Ramos (cell line): ENCODE results near the gene ZZZ3.
"Not testable (repeated sequence)": the region's sequence is repeated elsewhere in the genome, so short reads cannot be mapped to it uniquely, and the experiment has no call there.

Experiments used
- in situ Hi-C: fragments of 300-500 bp; cut with MboI; formaldehyde crosslinking; loops from one replicate; pipeline ENCODE4 v1.14.3; 2022; ENCODE audit warnings: low sequenced_read_pairs; ENCODE audit not compliant: unreplicated experiment

The ZZZ3 gene

GRCh38 chr1:77682460-77683159 lies at the start of gene ZZZ3:
ZZZ3 (minus strand) TSS chr1:77682658; CDS start chr1:77633354, 49,304 bp downstream.
- in situ Hi-C loops, result no loop called here

- in situ Hi-C loops, result no loop called here
Observed at GRCh38 chr1:77732090-77732489, 49.6 kb upstream of the ZZZ3 start.

GRCh38 chr1:77725706-77726105 lies 43.2 kb upstream of the ZZZ3 start:
- in situ Hi-C loops, result no loop called here

- in situ Hi-C loops, result no loop called here
Observed at GRCh38 chr1:77718181-77718580, 35.7 kb upstream of the ZZZ3 start.

GRCh38 chr1:77716065-77716464 lies 33.6 kb upstream of the ZZZ3 start:
- in situ Hi-C loops, result no loop called here

GRCh38 chr1:77709727-77710126 lies 27.3 kb upstream of the ZZZ3 start:
- in situ Hi-C loops, result no loop called here

GRCh38 chr1:77706321-77706720 lies 23.9 kb upstream of the ZZZ3 start:
- in situ Hi-C loops, result no loop called here

GRCh38 chr1:77704736-77705135 lies 22.3 kb upstream of the ZZZ3 start:
- in situ Hi-C loops, result no loop called here

GRCh38 chr1:77699673-77700072 lies 17.2 kb upstream of the ZZZ3 start:
- in situ Hi-C loops, result not testable (repeated sequence)

GRCh38 chr1:77697441-77697840 lies 15.0 kb upstream of the ZZZ3 start:
- in situ Hi-C loops, result no loop called here

GRCh38 chr1:77688939-77689338 lies 6.5 kb upstream of the ZZZ3 start:
- in situ Hi-C loops, result no loop called here

- in situ Hi-C loops, result no loop called here
Observed at GRCh38 chr1:77687519-77687906, 5.1 kb upstream of the ZZZ3 start.

GRCh38 chr1:77686796-77687518 lies 4.5 kb upstream of the ZZZ3 start:
- in situ Hi-C loops, result no loop called here

GRCh38 chr1:77683160-77684148 lies 996 bp upstream of the ZZZ3 start:
- in situ Hi-C loops, result no loop called here

GRCh38 chr1:77680173-77680572 lies 2.3 kb downstream of the ZZZ3 start:
- in situ Hi-C loops, result no loop called here

- in situ Hi-C loops, result no loop called here
Observed at GRCh38 chr1:77678660-77679610, 3.5 kb downstream of the ZZZ3 start.

GRCh38 chr1:77674807-77675206 lies 7.7 kb downstream of the ZZZ3 start:
- in situ Hi-C loops, result not testable (repeated sequence)

- in situ Hi-C loops, result no loop called here
Observed at GRCh38 chr1:77673716-77674355, 8.6 kb downstream of the ZZZ3 start.

- in situ Hi-C loops, result no loop called here
Observed at GRCh38 chr1:77673030-77673429, 9.4 kb downstream of the ZZZ3 start.
